Pons (tissue), 1 donor: ENCODE measurements around the gene TMEM252.

Source experiments
- DNase-seq: peaks from one replicate; pipeline ENCODE4 v3.0.0-alpha.2; 2016; ENCODE audit warnings: low spot score

Gene TMEM252, protein sequence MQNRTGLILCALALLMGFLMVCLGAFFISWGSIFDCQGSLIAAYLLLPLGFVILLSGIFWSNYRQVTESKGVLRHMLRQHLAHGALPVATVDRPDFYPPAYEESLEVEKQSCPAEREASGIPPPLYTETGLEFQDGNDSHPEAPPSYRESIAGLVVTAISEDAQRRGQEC

GRCh38 chr9:68540712-68541535, at the start of gene TMEM252:
Gene TMEM252 (minus strand): TSS chr9:68540883. CDS start chr9:68540814, 69 bp downstream.
- no peak for DNase-seq

- DNase-seq = no peak
Measured at GRCh38 chr9:68585034-68585761, 44.5 kb upstream of the TMEM252 start.

- DNase-seq = peak; percentile 92
Measured at GRCh38 chr9:68584189-68585033, 43.7 kb upstream of the TMEM252 start.

GRCh38 chr9:68581696-68582095, 41.0 kb upstream of the TMEM252 start:
- no peak for DNase-seq

DNA sequence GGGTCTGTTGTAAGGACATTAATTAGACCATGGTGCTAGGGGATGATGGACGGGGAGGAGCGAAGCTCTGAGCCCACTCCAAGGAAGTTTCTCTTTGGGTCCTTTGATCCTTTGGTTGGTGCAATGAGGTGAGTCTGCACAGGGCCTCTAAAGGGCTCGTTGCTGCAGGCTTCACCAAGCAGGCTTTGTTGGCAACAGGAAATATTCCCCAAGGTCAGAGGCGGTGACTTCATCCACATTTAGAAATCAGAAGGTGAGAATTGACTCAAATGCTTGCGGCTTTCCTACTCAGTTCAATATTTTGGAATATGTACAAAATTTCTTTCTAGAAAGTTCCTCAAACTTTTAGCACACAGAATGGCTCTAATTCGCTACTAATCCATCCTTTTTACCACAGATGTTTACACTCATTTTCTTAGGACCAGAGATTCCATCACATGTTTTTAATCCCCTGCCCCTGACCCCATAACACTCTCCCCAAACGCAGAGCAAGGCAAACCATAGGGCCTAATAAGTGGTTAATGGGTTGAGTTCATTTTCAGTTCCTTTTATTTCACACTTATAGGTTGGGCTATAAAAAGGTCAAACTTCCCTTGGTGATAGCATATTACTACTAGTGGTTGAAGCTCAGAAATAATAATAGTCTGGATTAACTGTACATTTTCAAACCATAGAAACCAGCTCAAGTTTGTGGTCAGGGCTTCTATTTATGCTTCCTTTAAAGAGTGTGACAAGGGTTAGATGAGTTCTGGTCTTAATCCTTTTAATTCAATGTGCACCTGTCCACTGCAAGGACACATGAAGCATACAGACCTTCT, 37.3 kb upstream of the TMEM252 start:
- no peak for DNase-seq

- no peak for DNase-seq
Measured at GRCh38 chr9:68575817-68576216, 35.1 kb upstream of the TMEM252 start.

DNA sequence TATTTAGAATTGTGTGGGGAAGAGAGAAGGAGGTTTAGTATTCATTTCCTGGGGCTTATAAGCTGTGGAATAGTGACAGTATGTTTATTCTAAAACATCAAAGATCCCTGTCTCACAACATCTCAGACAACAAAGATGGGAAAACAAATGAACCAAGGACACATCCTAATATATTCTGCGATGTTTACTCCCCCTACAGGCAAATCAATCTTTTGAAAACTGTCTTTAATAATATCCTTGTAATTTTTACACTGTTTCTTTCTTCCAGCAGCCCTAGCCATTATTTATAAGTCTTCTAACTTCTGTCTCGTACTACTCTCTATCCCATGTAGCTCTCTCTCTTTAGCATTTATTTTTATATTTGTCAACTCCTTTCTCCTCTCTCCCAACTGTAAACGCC, 33.5 kb upstream of the TMEM252 start:
- no peak for DNase-seq

DNA sequence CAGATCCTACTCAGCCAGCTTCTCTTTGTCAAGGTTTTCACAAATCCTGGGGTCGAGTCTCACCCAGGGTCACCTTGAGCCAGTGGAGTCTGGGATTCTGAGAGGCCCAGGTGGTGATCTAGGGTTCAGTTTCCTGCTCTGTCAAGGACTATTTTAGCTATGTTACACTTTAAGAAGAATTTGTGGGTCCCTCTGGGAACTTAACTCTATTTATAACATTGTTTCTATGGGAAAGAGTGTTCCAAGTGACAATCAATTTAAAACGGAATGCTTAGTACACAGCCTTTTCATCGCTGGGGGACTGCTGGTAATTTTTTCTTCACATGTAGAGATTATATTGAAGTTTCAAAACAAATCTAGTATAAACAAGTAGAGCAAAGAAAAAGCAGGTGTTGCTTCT, 26.9 kb upstream of the TMEM252 start:
- DNase-seq = no peak

GRCh38 chr9:68562461-68562860, 21.8 kb upstream of the TMEM252 start:
- no peak for DNase-seq

DNA sequence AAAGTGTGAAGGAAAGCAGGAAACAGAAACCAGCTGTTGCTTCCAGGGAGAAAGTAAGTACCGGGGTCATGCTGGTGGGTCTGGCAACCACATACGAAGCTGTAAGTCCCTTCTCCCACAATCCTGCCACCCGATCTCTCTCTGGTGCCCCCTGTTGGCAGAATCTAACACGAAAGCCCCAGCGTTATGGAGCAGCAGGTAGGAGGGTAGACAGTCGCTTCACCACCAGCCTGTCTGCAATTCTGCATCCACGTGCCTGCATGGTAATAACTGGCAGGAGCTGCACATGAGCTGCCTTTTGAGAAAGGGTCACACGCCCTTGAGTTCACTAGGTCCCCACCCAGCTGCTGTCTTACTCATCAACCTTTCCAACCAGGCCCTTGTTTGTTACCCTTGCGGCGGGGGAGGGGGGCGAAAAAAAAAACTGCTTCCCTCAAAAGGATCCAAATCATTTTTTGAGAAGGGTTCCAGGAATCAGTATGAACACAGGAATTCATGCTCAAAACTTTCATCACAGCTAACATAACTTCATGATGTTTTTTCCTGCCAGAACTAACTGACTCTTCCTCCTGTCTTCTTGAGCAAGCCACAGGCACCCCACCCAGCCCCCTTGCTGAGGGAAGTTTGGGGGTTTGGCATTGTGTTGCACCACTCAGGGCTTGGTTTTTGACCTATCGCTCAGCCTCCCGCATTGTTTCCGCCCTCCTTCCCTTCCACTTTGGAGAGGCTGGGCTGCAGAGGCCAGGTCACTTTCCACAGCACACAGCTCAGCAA, 19.6 kb upstream of the TMEM252 start:
- peak; percentile 18 for DNase-seq

DNA sequence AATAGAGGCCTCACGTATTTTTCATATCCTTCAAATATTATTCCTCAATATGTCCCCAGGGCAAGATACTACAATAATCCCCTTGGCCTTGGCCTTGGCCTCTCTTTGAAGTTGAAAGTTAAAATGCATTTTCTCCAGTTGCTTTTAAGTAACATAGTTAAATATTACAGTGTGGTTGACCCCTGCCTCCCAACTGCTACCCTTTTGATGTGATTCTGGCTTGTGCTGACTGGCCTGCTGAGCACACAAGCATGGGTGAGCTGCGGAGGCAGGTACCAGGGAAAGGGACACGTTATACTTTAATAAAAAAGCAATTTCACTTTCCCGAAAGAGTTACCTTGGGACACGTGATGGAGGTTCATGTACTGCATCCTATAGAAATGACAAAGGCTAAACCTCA, 17.9 kb upstream of the TMEM252 start:
- no peak for DNase-seq

GRCh38 chr9:68555437-68556150, 14.9 kb upstream of the TMEM252 start:
- no peak for DNase-seq

GRCh38 chr9:68552700-68553476, 12.2 kb upstream of the TMEM252 start:
- DNase-seq = no peak

DNA sequence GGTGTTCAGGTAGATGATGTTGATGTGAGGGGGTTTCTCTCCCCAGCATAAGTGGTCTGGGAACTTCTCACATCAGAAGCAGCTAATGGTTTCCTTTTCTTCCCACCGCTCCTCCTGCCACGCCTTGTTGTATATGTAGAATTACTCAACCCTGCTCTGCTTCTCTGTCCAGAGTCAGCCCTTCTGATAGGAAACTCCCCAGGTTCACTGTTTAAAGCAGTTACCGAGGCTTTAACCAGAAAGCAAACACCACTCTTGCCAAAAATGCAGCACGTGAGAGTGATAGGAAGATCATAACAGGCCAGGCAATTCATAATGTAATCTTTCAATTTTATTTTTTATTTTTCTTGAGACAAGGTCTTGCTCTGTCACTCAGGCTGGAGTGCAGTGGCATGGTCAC, 10.5 kb upstream of the TMEM252 start:
- no peak for DNase-seq

GRCh38 chr9:68548241-68548640, 7.6 kb upstream of the TMEM252 start:
- no peak for DNase-seq

- DNase-seq = no peak
Measured at GRCh38 chr9:68547417-68547816, 6.7 kb upstream of the TMEM252 start.

DNA sequence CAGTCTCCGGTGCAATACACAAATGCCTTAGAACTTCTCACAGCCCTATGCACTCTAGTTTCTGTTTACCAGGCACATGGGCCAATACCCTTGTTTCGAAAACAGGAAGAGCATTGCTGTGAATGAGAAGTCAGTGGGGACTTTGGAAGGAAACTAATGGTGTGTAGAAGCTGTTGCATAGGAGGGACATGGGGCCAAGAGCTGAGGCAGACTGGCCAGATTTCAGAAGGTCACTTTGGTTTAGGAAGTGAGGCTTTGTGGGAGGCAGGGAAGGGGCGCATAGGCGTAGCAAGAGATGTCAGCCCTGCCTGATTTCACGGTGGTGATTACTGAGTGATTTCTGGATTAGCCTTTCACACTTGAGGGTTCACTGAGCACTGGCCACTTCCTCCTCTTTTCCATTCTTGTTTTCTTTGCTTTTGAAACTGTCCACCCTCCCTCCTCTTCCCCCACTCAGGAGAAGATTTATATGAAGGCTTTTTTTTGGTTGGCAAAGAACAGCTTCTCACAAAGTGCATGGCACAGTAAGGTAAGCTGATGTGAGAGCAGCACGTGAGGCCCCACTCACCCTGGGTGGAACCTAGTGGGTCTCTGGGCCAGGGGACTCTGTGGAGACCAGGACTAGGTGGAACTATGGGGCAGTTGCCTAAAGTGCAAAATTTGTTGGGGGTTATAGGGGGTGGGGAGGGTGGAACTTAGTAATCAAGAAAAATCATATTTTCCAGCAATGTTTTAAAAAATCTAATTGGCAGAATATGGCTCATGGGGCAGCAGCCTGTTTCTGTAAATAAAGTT, 6.1 kb upstream of the TMEM252 start:
- DNase-seq = peak; percentile 73
